ENCODE results near the gene HYI. TPM values are rescaled to one million over a fixed set of nuclear protein-coding genes. Genes with fewer than 3 reads are reported as not detected.

HYI gene
- total RNA-seq, 2 donors from 2014 or later: 13.4 to 15.0 TPM

GRCh38 chr1:43445606-43446387, 7.9 kb downstream of the HYI start:
- H3K4me3 Mint-ChIP-seq: no peak overlapping the region
- no peak for DNase-seq (ENCODE audit: low spot score)
- no peaks in the 10 kb centered on the region for H3K4me1 Mint-ChIP-seq (ENCODE audit: low read depth in 2 of 2)
- no peak for ATAC-seq
- H3K36me3 Mint-ChIP-seq: peaks cover 13% of the 10 kb centered on the region
- H3K27me3 Mint-ChIP-seq: no peaks in the 10 kb centered on the region
- peak overlapping the region in 1 of 2 donors; percentile 35 for H3K27ac Mint-ChIP-seq
- no peaks in the 10 kb centered on the region for H3K9me3 Mint-ChIP-seq

DNA sequence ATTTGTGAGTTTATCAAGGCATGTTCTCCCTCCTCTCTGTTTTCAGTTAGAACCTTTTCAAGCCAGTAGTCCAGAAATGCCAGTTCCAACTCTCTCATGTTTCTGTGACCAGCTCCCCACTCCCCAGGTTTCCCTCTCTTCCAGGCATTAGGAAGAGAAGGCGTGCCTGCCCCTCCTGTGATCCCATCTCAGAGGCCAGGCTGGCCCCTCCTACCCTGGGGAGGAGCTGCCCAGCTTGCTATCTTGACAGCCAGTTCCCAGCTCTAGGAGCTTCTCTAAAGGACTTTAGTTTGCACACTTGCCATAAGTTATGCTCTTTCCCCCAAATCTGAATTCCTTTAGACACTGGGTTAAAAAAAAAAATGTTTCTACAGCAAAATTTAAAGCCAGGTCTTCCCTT, 8.9 kb downstream of the HYI start:
- Mint-ChIP-seq H3K36me3 (peaks cover 13% of the 10 kb centered on the region), H3K4me1 (ENCODE audit: low read depth in 2 of 2) (no peaks in the 10 kb centered on the region), H3K27ac (no peak overlapping the region), H3K4me3 (no peak overlapping the region), H3K27me3 (no peaks in the 10 kb centered on the region), H3K9me3 (no peaks in the 10 kb centered on the region)
- DNase-seq (ENCODE audit: low spot score): no peak
- no peak for ATAC-seq

- DNase-seq (ENCODE audit: low spot score) (no peak), ATAC-seq (no peak)
- no peak overlapping the region for H3K4me3 Mint-ChIP-seq
- no peaks in the 10 kb centered on the region for H3K27me3 Mint-ChIP-seq
- no peaks in the 10 kb centered on the region for H3K9me3 Mint-ChIP-seq
- no peaks in the 10 kb centered on the region for H3K4me1 Mint-ChIP-seq (ENCODE audit: low read depth in 2 of 2)
- H3K36me3 Mint-ChIP-seq: peaks cover 12% of the 10 kb centered on the region
- no peak overlapping the region for H3K27ac Mint-ChIP-seq
Measured at GRCh38 chr1:43444151-43444828, 9.4 kb downstream of the HYI start.

- DNase-seq (ENCODE audit: low spot score) (no peak), ATAC-seq (no peak)
- H3K4me3 Mint-ChIP-seq: no peak overlapping the region
- H3K9me3 Mint-ChIP-seq: no peaks in the 10 kb centered on the region
- H3K27ac Mint-ChIP-seq: no peak overlapping the region
- no peaks in the 10 kb centered on the region for H3K4me1 Mint-ChIP-seq (ENCODE audit: low read depth in 2 of 2)
- no peaks in the 10 kb centered on the region for H3K27me3 Mint-ChIP-seq
- peaks cover 7% of the 10 kb centered on the region for H3K36me3 Mint-ChIP-seq
Measured at GRCh38 chr1:43443197-43443946, 10.4 kb downstream of the HYI start.

DNA sequence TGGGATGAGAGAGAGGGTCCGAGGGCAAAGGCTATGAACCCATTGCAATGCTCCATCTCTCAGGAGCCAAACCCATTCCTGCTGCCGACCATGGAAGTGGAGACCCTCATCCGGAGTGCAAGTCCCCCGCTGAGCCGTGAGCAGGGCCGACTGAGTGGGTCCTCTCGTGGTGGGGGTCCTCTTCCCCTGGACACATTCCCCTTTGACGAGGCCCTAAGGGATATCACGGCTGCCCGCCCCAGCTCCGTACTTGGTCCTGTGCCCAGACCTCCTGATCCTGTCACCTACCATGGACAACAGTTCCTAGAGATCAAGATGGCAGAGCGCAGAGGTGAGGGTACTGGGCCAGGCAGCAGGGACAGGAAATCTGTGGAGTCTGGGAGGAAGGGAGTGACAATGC, 11.0 kb downstream of the HYI start:
- no peak for DNase-seq (ENCODE audit: low spot score)
- Mint-ChIP-seq H3K27me3 (no peaks in the 10 kb centered on the region), H3K36me3 (peaks cover 7% of the 10 kb centered on the region), H3K4me1 (ENCODE audit: low read depth in 2 of 2) (no peaks in the 10 kb centered on the region), H3K4me3 (no peak overlapping the region), H3K27ac (no peak overlapping the region), H3K9me3 (no peaks in the 10 kb centered on the region)
- ATAC-seq: no peak

- H3K27me3 Mint-ChIP-seq: no peaks in the 10 kb centered on the region
- no peak for ATAC-seq
- H3K4me1 Mint-ChIP-seq (ENCODE audit: low read depth in 2 of 2): no peaks in the 10 kb centered on the region
- DNase-seq (ENCODE audit: low spot score): no peak
- H3K27ac Mint-ChIP-seq: no peak overlapping the region
- H3K4me3 Mint-ChIP-seq: no peak overlapping the region
- no peaks in the 10 kb centered on the region for H3K9me3 Mint-ChIP-seq
- peaks cover 7% of the 10 kb centered on the region for H3K36me3 Mint-ChIP-seq
Measured at GRCh38 chr1:43441894-43442637, 11.7 kb downstream of the HYI start.

GRCh38 chr1:43441166-43441893, 12.4 kb downstream of the HYI start:
- Mint-ChIP-seq H3K9me3 (no peaks in the 10 kb centered on the region), H3K27ac (no peak overlapping the region), H3K36me3 (peaks cover 7% of the 10 kb centered on the region), H3K4me1 (ENCODE audit: low read depth in 2 of 2) (no peaks in the 10 kb centered on the region), H3K4me3 (no peak overlapping the region), H3K27me3 (no peaks in the 10 kb centered on the region)
- ATAC-seq (no peak), DNase-seq (ENCODE audit: low spot score) (no peak)

DNA sequence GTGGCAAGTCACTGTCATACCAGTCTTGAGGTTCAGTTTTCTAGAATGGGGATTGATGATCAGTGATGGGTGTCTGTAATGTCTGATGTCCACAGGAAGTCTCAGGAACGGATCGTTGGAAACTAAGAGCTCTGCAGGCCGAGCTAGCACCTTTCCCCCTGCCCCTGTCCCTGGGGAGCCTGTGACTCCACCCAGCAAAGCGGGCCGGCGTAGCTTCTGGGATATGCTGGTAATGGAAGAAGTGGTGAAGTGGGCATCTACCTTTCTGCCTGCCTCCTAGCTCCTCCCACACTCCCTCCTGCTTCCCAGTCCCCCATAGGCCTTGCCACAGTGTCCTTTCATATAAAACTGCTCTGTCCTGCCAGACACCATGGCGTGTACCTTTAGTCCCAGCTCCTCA, 13.4 kb downstream of the HYI start:
- H3K27me3 Mint-ChIP-seq: no peaks in the 10 kb centered on the region
- ATAC-seq (no peak), DNase-seq (ENCODE audit: low spot score) (no peak)
- H3K36me3 Mint-ChIP-seq: peaks cover 7% of the 10 kb centered on the region
- H3K4me1 Mint-ChIP-seq (ENCODE audit: low read depth in 2 of 2): no peaks in the 10 kb centered on the region
- no peak overlapping the region for H3K27ac Mint-ChIP-seq
- no peak overlapping the region for H3K4me3 Mint-ChIP-seq
- H3K9me3 Mint-ChIP-seq: no peaks in the 10 kb centered on the region

DNA sequence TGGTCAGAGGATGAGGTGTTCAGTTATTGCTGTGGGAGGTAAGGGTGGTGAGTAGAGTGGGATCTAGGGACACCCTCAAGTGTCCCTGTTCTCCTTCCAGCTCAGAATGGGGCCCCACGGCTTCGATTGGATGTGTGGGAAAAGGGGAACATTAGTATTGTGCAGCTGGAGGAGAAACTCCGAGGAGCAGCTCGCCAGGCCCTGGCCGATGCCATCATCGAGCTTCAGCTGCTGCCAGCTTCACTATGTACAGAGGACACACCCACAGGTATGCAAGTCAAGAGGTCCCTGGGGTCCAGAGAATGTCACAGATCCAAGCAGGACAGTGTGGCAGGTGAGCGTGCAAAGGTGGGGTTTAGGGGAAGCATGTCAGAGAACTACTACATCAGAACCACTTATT, 13.9 kb downstream of the HYI start:
- ATAC-seq (no peak), DNase-seq (ENCODE audit: low spot score) (no peak)
- H3K4me1 Mint-ChIP-seq (ENCODE audit: low read depth in 2 of 2): no peaks in the 10 kb centered on the region
- H3K9me3 Mint-ChIP-seq: no peaks in the 10 kb centered on the region
- H3K36me3 Mint-ChIP-seq: peaks cover 4% of the 10 kb centered on the region
- H3K27me3 Mint-ChIP-seq: no peaks in the 10 kb centered on the region
- no peak overlapping the region for H3K27ac Mint-ChIP-seq
- no peak overlapping the region for H3K4me3 Mint-ChIP-seq

DNA sequence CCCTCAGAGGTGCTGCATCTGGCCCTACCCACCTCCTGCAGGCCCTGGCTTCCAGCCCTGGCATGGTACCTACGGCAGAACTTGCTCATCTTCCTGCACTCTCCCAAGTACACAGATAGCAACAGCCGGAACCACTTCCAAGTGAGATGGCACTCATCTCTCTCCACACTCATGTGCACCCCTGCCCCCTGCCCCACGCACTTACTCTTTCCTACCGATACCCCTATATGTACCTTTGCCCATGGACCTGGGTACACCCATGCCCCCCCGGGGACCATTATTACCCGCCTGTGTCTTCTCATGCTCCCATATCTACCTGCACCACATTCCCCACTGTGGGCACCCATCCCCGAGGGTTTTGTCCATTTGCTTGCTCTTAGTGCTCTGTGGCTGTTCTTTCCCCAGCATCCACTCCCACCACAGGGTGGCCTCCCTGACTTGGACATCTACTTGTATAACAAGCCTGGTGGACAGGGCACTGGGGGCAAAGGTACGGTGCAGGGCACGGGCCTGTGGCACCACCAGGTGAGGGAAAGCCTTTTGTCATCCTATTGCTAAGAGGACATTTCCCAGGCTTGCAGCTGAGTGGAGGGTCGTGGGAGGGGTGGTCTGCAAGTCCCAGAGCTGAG, 14.7 kb downstream of the HYI start:
- no peaks in the 10 kb centered on the region for H3K9me3 Mint-ChIP-seq
- H3K36me3 Mint-ChIP-seq: no peaks in the 10 kb centered on the region
- DNase-seq (ENCODE audit: low spot score) (no peak), ATAC-seq (no peak)
- H3K4me3 Mint-ChIP-seq: no peak overlapping the region
- no peaks in the 10 kb centered on the region for H3K4me1 Mint-ChIP-seq (ENCODE audit: low read depth in 2 of 2)
- no peak overlapping the region for H3K27ac Mint-ChIP-seq
- no peaks in the 10 kb centered on the region for H3K27me3 Mint-ChIP-seq

- H3K4me1 Mint-ChIP-seq (ENCODE audit: low read depth in 2 of 2): no peaks in the 10 kb centered on the region
- ATAC-seq (no peak), DNase-seq (ENCODE audit: low spot score) (no peak)
- no peak overlapping the region for H3K27ac Mint-ChIP-seq
- H3K27me3 Mint-ChIP-seq: no peaks in the 10 kb centered on the region
- H3K9me3 Mint-ChIP-seq: no peaks in the 10 kb centered on the region
- no peaks in the 10 kb centered on the region for H3K36me3 Mint-ChIP-seq
- no peak overlapping the region for H3K4me3 Mint-ChIP-seq
Measured at GRCh38 chr1:43438576-43438952, 15.2 kb downstream of the HYI start.

DNA sequence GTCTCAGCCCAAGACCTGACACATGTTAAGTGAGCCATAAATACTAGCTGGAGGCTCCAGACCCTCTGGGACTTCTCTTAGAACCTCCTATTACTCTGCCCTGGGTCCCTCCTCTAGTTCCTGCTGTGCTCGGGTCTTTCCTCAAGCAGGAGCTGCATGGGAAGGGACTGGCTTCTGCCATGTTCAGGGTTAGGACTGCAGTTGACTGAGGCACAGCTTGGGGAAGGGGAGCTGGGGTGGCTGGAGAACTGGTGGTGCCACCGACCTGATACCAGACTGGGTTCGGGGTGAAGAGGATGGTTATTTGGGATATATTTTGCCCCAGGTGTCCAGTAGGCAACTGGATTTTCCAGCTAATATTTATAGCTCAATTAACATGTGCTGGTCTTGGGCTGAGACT, 15.7 kb downstream of the HYI start:
- DNase-seq (ENCODE audit: low spot score) (no peak), ATAC-seq (no peak)
- Mint-ChIP-seq H3K4me1 (ENCODE audit: low read depth in 2 of 2) (no peaks in the 10 kb centered on the region), H3K27me3 (no peaks in the 10 kb centered on the region), H3K9me3 (no peaks in the 10 kb centered on the region), H3K4me3 (no peak overlapping the region), H3K36me3 (no peaks in the 10 kb centered on the region), H3K27ac (no peak overlapping the region)

Measured in natural killer cell treated with Interleukin-12 subunit alpha and Interleukin-12 subunit beta and Interleukin-15 and Interleukin-18, amount 100 ng/mL, for 72 hours (primary cell).